ENCODE data around the gene EIF2B2.
"Not testable (repeated sequence)": the region's sequence is repeated elsewhere in the genome, so short reads cannot be mapped to it uniquely, and the experiment has no call there.

Gene EIF2B2

GRCh38 chr14:74974364-74975058 lies 28.2 kb upstream of the EIF2B2 start:
- no peak for DNase-seq

- DNase-seq = no peak
Observed at GRCh38 chr14:74975059-74975810, 27.5 kb upstream of the EIF2B2 start.

- DNase-seq = no peak
Observed at GRCh38 chr14:74976264-74977113, 26.2 kb upstream of the EIF2B2 start.

GRCh38 chr14:74977164-74977900 lies 25.4 kb upstream of the EIF2B2 start:
- no peak for DNase-seq

GRCh38 chr14:74977901-74978385 lies 24.8 kb upstream of the EIF2B2 start:
- DNase-seq = no peak

- no peak for DNase-seq
Observed at GRCh38 chr14:74978416-74978947, 24.2 kb upstream of the EIF2B2 start.

GRCh38 chr14:74979029-74979428 lies 23.7 kb upstream of the EIF2B2 start:
- DNase-seq = no peak

GRCh38 chr14:74979442-74980397 lies 23.0 kb upstream of the EIF2B2 start:
- no peak for DNase-seq

- DNase-seq = no peak
Observed at GRCh38 chr14:74980398-74980730, 22.4 kb upstream of the EIF2B2 start.

GRCh38 chr14:74980731-74981461 lies 21.8 kb upstream of the EIF2B2 start:
- DNase-seq = no peak

GRCh38 chr14:74981462-74981782 lies 21.3 kb upstream of the EIF2B2 start:
- no peak for DNase-seq

GRCh38 chr14:74981833-74982232 lies 20.9 kb upstream of the EIF2B2 start:
- no peak for DNase-seq

GRCh38 chr14:74982661-74983060 lies 20.1 kb upstream of the EIF2B2 start:
- DNase-seq = no peak

GRCh38 chr14:74983343-74983742 lies 19.4 kb upstream of the EIF2B2 start:
- no peak for DNase-seq

GRCh38 chr14:74984236-74985027 lies 18.3 kb upstream of the EIF2B2 start:
- DNase-seq = no peak

GRCh38 chr14:74985028-74985310 lies 17.8 kb upstream of the EIF2B2 start:
- DNase-seq = no peak

GRCh38 chr14:74985806-74986205 lies 16.9 kb upstream of the EIF2B2 start:
- no peak for DNase-seq

- no peak for DNase-seq
Observed at GRCh38 chr14:74988131-74988530, 14.6 kb upstream of the EIF2B2 start.

- no peak for DNase-seq
Observed at GRCh38 chr14:74988993-74989392, 13.7 kb upstream of the EIF2B2 start.

- DNase-seq = not testable (repeated sequence)
Observed at GRCh38 chr14:74994182-74994581, 8.5 kb upstream of the EIF2B2 start.
